Activated T-helper 1 cell treated with anti-CD3 and anti-CD28 coated beads, Interleukin-12 subunit alpha, Interleukin-12 subunit beta, Interleukin-2, Interleukin-4 antibody, amounts not matched to agents 30 ng/mL and 10 ng/mL and 1 ng/mL, durations not matched to agents 14 hours and 24 hours and 36 hours (primary cell): Measurements from ENCODE around the gene CTSA. TPM values are rescaled to one million over a fixed set of nuclear protein-coding genes. Genes with fewer than 3 reads are reported as not detected.

Experiments used
- DNase-seq: peaks from one replicate; pipeline ENCODE4 v3.0.0; 2021; ENCODE audit warnings: low spot score
- H3K27ac Mint-ChIP-seq: one replicate; pipeline ENCODE4 v1.8.0; 2021; ENCODE audit warnings: mild to moderate bottlenecking, mixed read lengths
- H3K27me3 Mint-ChIP-seq: one replicate; pipeline ENCODE4 v1.8.0; 2022; ENCODE audit warnings: mild to moderate bottlenecking, moderate library complexity, mixed read lengths; ENCODE audit not compliant: insufficient read depth
- H3K36me3 Mint-ChIP-seq: one replicate; pipeline ENCODE4 v1.8.0; 2021; ENCODE audit warnings: low read depth, mixed read lengths
- H3K4me1 Mint-ChIP-seq: one replicate; pipeline ENCODE4 v1.8.0; 2021; ENCODE audit warnings: low read depth, mixed read lengths
- H3K4me3 Mint-ChIP-seq: one replicate; pipeline ENCODE4 v1.8.0; 2021; ENCODE audit warnings: mild to moderate bottlenecking, moderate library complexity, mixed read lengths
- H3K9me3 Mint-ChIP-seq: one replicate; pipeline ENCODE4 v1.8.0; 2021; ENCODE audit warnings: mixed read lengths
- intact Hi-C: fragments of 100-400 bp; cut with micrococcal nuclease; formaldehyde crosslinking; loops from one replicate; pipeline ENCODE4 v1.15.1; 2024
- total RNA-seq: library from RNA; stranded (reverse); gene quantifications from 2 replicates; pipeline ENCODE4 v1.2.3, GENCODE V29; 2022

The CTSA gene
- 43.0 and 46.9 TPM in 2 replicates for total RNA-seq

- Mint-ChIP-seq H3K4me1 (peaks cover 14% of the 10 kb centered on the region), H3K36me3 (peaks cover 3% of the 10 kb centered on the region), H3K9me3 (no peaks in the 10 kb centered on the region), H3K4me3 (peak within 1 kb of the TSS; percentile 91), H3K27ac (peak within 1 kb of the TSS; percentile 85), H3K27me3 (peaks cover 1% of the 10 kb centered on the region)
- DNase-seq: peak; percentile 80
- intact Hi-C loops: loop anchor here (1.0 to 2.0 kb wide), 8 partner anchors 10 to 92 kb away; partner anchors contain the start of genes ACOT8, UBE2C, ZSWIM1 and ZSWIM3
Observed at GRCh38 chr20:45890985-45891983, at the start of gene CTSA, which contains the start of gene NEURL2. Gene CTSA, plus strand, starts transcription at chr20:45891335. Its CDS starts 234 bp downstream, at chr20:45891569. Gene NEURL2, minus strand, starts transcription at chr20:45891208. Its CDS starts 217 bp downstream, at chr20:45890991.

- H3K9me3 Mint-ChIP-seq: no peaks in the 10 kb centered on the region
- no peak overlapping the region for H3K27ac Mint-ChIP-seq
- no peaks in the 10 kb centered on the region for H3K4me1 Mint-ChIP-seq
- DNase-seq: no peak
- intact Hi-C loops: no loop called here
- peaks cover 19% of the 10 kb centered on the region for H3K36me3 Mint-ChIP-seq
- H3K27me3 Mint-ChIP-seq: no peaks in the 10 kb centered on the region
- no peak overlapping the region for H3K4me3 Mint-ChIP-seq
Observed at GRCh38 chr20:45841407-45842129, 49.6 kb upstream of the CTSA start.

- no peaks in the 10 kb centered on the region for H3K27me3 Mint-ChIP-seq
- H3K9me3 Mint-ChIP-seq: no peaks in the 10 kb centered on the region
- H3K36me3 Mint-ChIP-seq: peaks cover 20% of the 10 kb centered on the region
- intact Hi-C loops: no loop called here
- DNase-seq: no peak
- H3K4me3 Mint-ChIP-seq: no peak overlapping the region
- no peaks in the 10 kb centered on the region for H3K4me1 Mint-ChIP-seq
- H3K27ac Mint-ChIP-seq: no peak overlapping the region
Observed at GRCh38 chr20:45842169-45842812, 48.8 kb upstream of the CTSA start.

GRCh38 chr20:45843506-45843905 is 47.6 kb upstream of the CTSA start:
- peaks cover 20% of the 10 kb centered on the region for H3K36me3 Mint-ChIP-seq
- intact Hi-C loops: no loop called here
- H3K4me3 Mint-ChIP-seq: no peak overlapping the region
- no peaks in the 10 kb centered on the region for H3K4me1 Mint-ChIP-seq
- no peaks in the 10 kb centered on the region for H3K9me3 Mint-ChIP-seq
- no peaks in the 10 kb centered on the region for H3K27me3 Mint-ChIP-seq
- no peak for DNase-seq
- no peak overlapping the region for H3K27ac Mint-ChIP-seq

GRCh38 chr20:45845452-45845851 is 45.7 kb upstream of the CTSA start:
- Mint-ChIP-seq H3K9me3 (no peaks in the 10 kb centered on the region), H3K27ac (no peak overlapping the region), H3K4me3 (no peak overlapping the region), H3K36me3 (peaks cover 27% of the 10 kb centered on the region), H3K27me3 (no peaks in the 10 kb centered on the region), H3K4me1 (no peaks in the 10 kb centered on the region)
- DNase-seq: no peak
- intact Hi-C loops: no loop called here

- no peaks in the 10 kb centered on the region for H3K27me3 Mint-ChIP-seq
- intact Hi-C loops: no loop called here
- H3K4me3 Mint-ChIP-seq: no peak overlapping the region
- H3K4me1 Mint-ChIP-seq: no peaks in the 10 kb centered on the region
- no peak overlapping the region for H3K27ac Mint-ChIP-seq
- DNase-seq: no peak
- no peaks in the 10 kb centered on the region for H3K9me3 Mint-ChIP-seq
- peaks cover 30% of the 10 kb centered on the region for H3K36me3 Mint-ChIP-seq
Observed at GRCh38 chr20:45848421-45848820, 42.7 kb upstream of the CTSA start.

- H3K9me3 Mint-ChIP-seq: no peaks in the 10 kb centered on the region
- H3K4me3 Mint-ChIP-seq: no peak overlapping the region
- H3K27ac Mint-ChIP-seq: no peak overlapping the region
- intact Hi-C loops: no loop called here
- no peaks in the 10 kb centered on the region for H3K4me1 Mint-ChIP-seq
- H3K36me3 Mint-ChIP-seq: peaks cover 29% of the 10 kb centered on the region
- no peak for DNase-seq
- H3K27me3 Mint-ChIP-seq: no peaks in the 10 kb centered on the region
Observed at GRCh38 chr20:45848969-45849582, 42.1 kb upstream of the CTSA start.

GRCh38 chr20:45850238-45850637 is 40.9 kb upstream of the CTSA start:
- Mint-ChIP-seq H3K4me3 (no peak overlapping the region), H3K9me3 (no peaks in the 10 kb centered on the region), H3K4me1 (no peaks in the 10 kb centered on the region), H3K27me3 (no peaks in the 10 kb centered on the region), H3K27ac (no peak overlapping the region), H3K36me3 (peaks cover 27% of the 10 kb centered on the region)
- no peak for DNase-seq
- intact Hi-C loops: no loop called here

GRCh38 chr20:45850926-45851325 is 40.2 kb upstream of the CTSA start:
- H3K27me3 Mint-ChIP-seq: no peaks in the 10 kb centered on the region
- peaks cover 27% of the 10 kb centered on the region for H3K36me3 Mint-ChIP-seq
- H3K27ac Mint-ChIP-seq: no peak overlapping the region
- no peak for DNase-seq
- intact Hi-C loops: no loop called here
- no peak overlapping the region for H3K4me3 Mint-ChIP-seq
- peaks cover 2% of the 10 kb centered on the region for H3K4me1 Mint-ChIP-seq
- no peaks in the 10 kb centered on the region for H3K9me3 Mint-ChIP-seq

GRCh38 chr20:45851501-45851900 is 39.6 kb upstream of the CTSA start:
- no peaks in the 10 kb centered on the region for H3K27me3 Mint-ChIP-seq
- H3K27ac Mint-ChIP-seq: no peak overlapping the region
- peaks cover 8% of the 10 kb centered on the region for H3K4me1 Mint-ChIP-seq
- peaks cover 23% of the 10 kb centered on the region for H3K36me3 Mint-ChIP-seq
- H3K4me3 Mint-ChIP-seq: no peak overlapping the region
- H3K9me3 Mint-ChIP-seq: no peaks in the 10 kb centered on the region
- intact Hi-C loops: no loop called here
- no peak for DNase-seq

GRCh38 chr20:45852326-45852725 is 38.8 kb upstream of the CTSA start:
- peaks cover 24% of the 10 kb centered on the region for H3K36me3 Mint-ChIP-seq
- H3K27me3 Mint-ChIP-seq: no peaks in the 10 kb centered on the region
- peaks cover 11% of the 10 kb centered on the region for H3K4me1 Mint-ChIP-seq
- no peak overlapping the region for H3K4me3 Mint-ChIP-seq
- no peak overlapping the region for H3K27ac Mint-ChIP-seq
- intact Hi-C loops: no loop called here
- H3K9me3 Mint-ChIP-seq: no peaks in the 10 kb centered on the region
- no peak for DNase-seq

GRCh38 chr20:45853484-45853883 is 37.7 kb upstream of the CTSA start:
- H3K4me1 Mint-ChIP-seq: peaks cover 23% of the 10 kb centered on the region
- H3K9me3 Mint-ChIP-seq: no peaks in the 10 kb centered on the region
- intact Hi-C loops: no loop called here
- no peak overlapping the region for H3K27ac Mint-ChIP-seq
- no peak for DNase-seq
- H3K4me3 Mint-ChIP-seq: no peak overlapping the region
- no peaks in the 10 kb centered on the region for H3K27me3 Mint-ChIP-seq
- peaks cover 27% of the 10 kb centered on the region for H3K36me3 Mint-ChIP-seq
